Measurements from ENCODE around the gene UBE3B.

- TF ChIP-seq CTCF (conservative IDR thresholded peaks at IDR 0.05; ENCODE audit: low read length) = no peak
- TF ChIP-seq EZH2phosphoT487 (IDR thresholded peaks at IDR 0.05; ENCODE audit: borderline replicate concordance) = no peak
Observed at GRCh38 chr12:109460538-109460937, 16.9 kb upstream of the UBE3B start.
